DOHH2 (cell line): ENCODE results near the gene UGT3A1.

Experiments used
- CTCF ChIP-seq: fragments of 200-600 bp; sonication (generic); IDR thresholded peaks from one replicate; pipeline ENCODE4 v1.5.1; 2014; ENCODE audit warnings: antibody characterized with exemption, mild to moderate bottlenecking, low read depth, low read length; ENCODE audit not compliant: poor library complexity, severe bottlenecking
- EZH2phosphoT487 ChIP-seq: fragments of 200-600 bp; sonication (generic); IDR thresholded peaks from 2 replicates; pipeline ENCODE4 v1.6.1; 2017; ENCODE audit warnings: borderline replicate concordance, mild to moderate bottlenecking, antibody characterized with exemption, low read length, moderate library complexity, mixed read lengths

- TF ChIP-seq CTCF, result no peak
- TF ChIP-seq EZH2phosphoT487, result no peak
Measured at GRCh38 chr5:35971878-35972210, 19.3 kb downstream of the UGT3A1 start.
